ENCODE data around the gene SMIM33.

GRCh38 chr5:139459451-139459934 is 11.3 kb upstream of the SMIM33 start:
- no peak for TF ChIP-seq CTCF (IDR thresholded peaks at IDR 0.05)
- TF ChIP-seq POLR2A (IDR thresholded peaks at IDR 0.05): no peak

Measured in upper lobe of left lung (tissue), 4 donors.